Gastroesophageal sphincter (tissue), 4 donors: Measurements from ENCODE around the gene ARHGEF17. TPM values are rescaled to one million over a fixed set of nuclear protein-coding genes. Genes with fewer than 3 reads are reported as not detected.

Experiments used
- ATAC-seq: fragments of 150-250 bp; one replicate; pipeline ENCODE4 v1.9.1; 2016; ENCODE audit warnings: mild to moderate bottlenecking, moderate library complexity
- H3K27ac ChIP-seq, 4 donors: fragments of 200-600 bp; sonication (generic) in 3 of 4; 1 replicate in 3 of 4; 2 replicates in 1 of 4; pipeline ENCODE4 v1.5.1; 2016 to 2019
- H3K27me3 ChIP-seq: fragments of 200-600 bp; sonication (generic); one replicate; pipeline ENCODE4 v1.5.1; 2019
- H3K36me3 ChIP-seq, 2 donors: fragments of 200-600 bp; sonication (generic); one replicate each; pipeline ENCODE4 v1.5.1; 2019; ENCODE audit warnings: control low read depth in 1 of 2
- H3K4me1 ChIP-seq, 3 donors: fragments of 200-600 bp; sonication (generic); 1 replicate in 2 of 3; 2 replicates in 1 of 3; pipeline ENCODE4 v1.5.1; 2016 to 2019; ENCODE audit warnings: control low read depth in 2 of 3
- H3K4me3 ChIP-seq, 2 donors: fragments of 200-600 bp; sonication (generic); one replicate each; pipeline ENCODE4 v1.5.1; 2019; ENCODE audit warnings: mild to moderate bottlenecking in 1 of 2, moderate library complexity in 1 of 2
- H3K9me3 ChIP-seq, 3 donors: fragments of 200-600 bp; sonication (generic); one replicate each; pipeline ENCODE4 v1.5.1; 2017 to 2019; ENCODE audit warnings: control low read depth in 2 of 3
- CTCF ChIP-seq, 4 experiments: fragments of 200-600 bp in 2 of 4; fragments of 450-650 bp in 2 of 4; sonication (generic) in 1 of 4; IDR thresholded peaks; one replicate each; pipeline ENCODE4 v1.5.1; 2017 to 2019; ENCODE audit warnings: antibody characterized with exemption in 4 of 4, mild to moderate bottlenecking in 2 of 4, moderate library complexity in 2 of 4
- EP300 ChIP-seq: sonication (generic); formaldehyde crosslinking; IDR thresholded peaks from one replicate; pipeline ENCODE4 v1.6.1; 2017; ENCODE audit warnings: antibody characterized with exemption, mild to moderate bottlenecking
- POLR2A ChIP-seq, 2 donors: fragments of 450-650 bp; IDR thresholded peaks; one replicate each; pipeline ENCODE4 v1.6.1; 2017; ENCODE audit warnings: antibody characterized with exemption in 2 of 2, mild to moderate bottlenecking in 2 of 2, moderate library complexity in 1 of 2
- POLR2AphosphoS5 ChIP-seq: sonication (generic); formaldehyde crosslinking; IDR thresholded peaks from one replicate; pipeline ENCODE4 v1.6.1; 2017; ENCODE audit warnings: antibody characterized with exemption
- WGBS, 2 donors: methylation state at CpG; one replicate each; pipeline ENCODE4 v1.1.5; 2018; ENCODE audit warnings: low coverage in 1 of 2; 5-methylcytosine and 5-hydroxymethylcytosine counted together
- total RNA-seq, 4 donors: library from RNA; depleted of rRNA; stranded (reverse); fragments of >200 nt; gene quantifications; one replicate each; pipeline ENCODE4 v1.1.0, GENCODE V29; 2016

ARHGEF17 gene
- total RNA-seq, 4 donors from 2014 or later, result 52.5 to 169 (median 84.4) TPM

- peaks cover 0 to 18% (median 9%) of the 10 kb centered on the region in 3 donors for H3K4me1 ChIP-seq
- 88% methylated on average over 1 of the region's 1 CpG; no CpG with 5 or more reads in 1 of the 2 donors for WGBS, 2 donors
- no peaks in the 10 kb centered on the region for H3K9me3 ChIP-seq
- no peak for TF ChIP-seq POLR2AphosphoS5
- no peak for TF ChIP-seq POLR2A (IDR thresholded peaks at IDR 0.05)
- TF ChIP-seq CTCF (IDR thresholded peaks at IDR 0.05), result no peak
- H3K36me3 ChIP-seq, result peaks cover 0 to 54% of the 10 kb centered on the region in 2 donors
- no peak overlapping the region for H3K27ac ChIP-seq
- no peaks in the 10 kb centered on the region for H3K27me3 ChIP-seq
- no peak overlapping the region for H3K4me3 ChIP-seq
- ATAC-seq, result no peak
Observed at GRCh38 chr11:73410627-73411026, 102.6 kb downstream of the ARHGEF17 start.

- 100% methylated on average over 2 of the region's 2 CpGs; no CpG with 5 or more reads in 1 of the 2 donors for WGBS, 2 donors
- H3K4me1 ChIP-seq, result peaks cover 0 to 22% (median 9%) of the 10 kb centered on the region in 3 donors
Observed at GRCh38 chr11:73411031-73411430, 103.0 kb downstream of the ARHGEF17 start.

GRCh38 chr11:73412308-73412707, 104.2 kb downstream of the ARHGEF17 start:
- ATAC-seq, result no peak
- H3K27me3 ChIP-seq, result no peaks in the 10 kb centered on the region
- no peaks in the 10 kb centered on the region for H3K9me3 ChIP-seq
- 50 to 66% methylated on average over 1 to 3 of the region's 3 CpGs for WGBS, 2 donors
- TF ChIP-seq CTCF (IDR thresholded peaks at IDR 0.05), result no peak
- TF ChIP-seq EP300, result no peak
- TF ChIP-seq POLR2A (IDR thresholded peaks at IDR 0.05), result no peak
- no peak for TF ChIP-seq POLR2AphosphoS5
- H3K4me1 ChIP-seq, result peaks cover 0 to 22% (median 9%) of the 10 kb centered on the region in 3 donors
- no peak overlapping the region for H3K27ac ChIP-seq
- H3K36me3 ChIP-seq, result peaks cover 0 to 38% of the 10 kb centered on the region in 2 donors
- H3K4me3 ChIP-seq, result no peak overlapping the region

More at GRCh38 chr11:73411031-73411430, 103.0 kb downstream of the ARHGEF17 start:
- Histone ChIP-seq H3K4me3 (no peak overlapping the region), H3K27me3 (no peaks in the 10 kb centered on the region), H3K9me3 (no peaks in the 10 kb centered on the region), H3K36me3 (peaks cover 0 to 50% of the 10 kb centered on the region in 2 donors), H3K27ac (no peak overlapping the region)
- ATAC-seq, result no peak
- no peak for TF ChIP-seq POLR2AphosphoS5

- Histone ChIP-seq H3K4me3 (no peak overlapping the region), H3K27me3 (no peaks in the 10 kb centered on the region), H3K36me3 (peaks cover 0 to 36% of the 10 kb centered on the region in 2 donors), H3K4me1 (peaks cover 0 to 22% (median 9%) of the 10 kb centered on the region in 3 donors), H3K9me3 (no peaks in the 10 kb centered on the region), H3K27ac (no peak overlapping the region)
- 85 to 94% methylated on average over 2 of the region's 2 CpGs for WGBS, 2 donors
- no peak for TF ChIP-seq POLR2A (IDR thresholded peaks at IDR 0.05)
- no peak for TF ChIP-seq EP300
- no peak for TF ChIP-seq CTCF (IDR thresholded peaks at IDR 0.05)
- TF ChIP-seq POLR2AphosphoS5, result no peak
- no peak for ATAC-seq
Observed at GRCh38 chr11:73413256-73413655, 105.2 kb downstream of the ARHGEF17 start.

GRCh38 chr11:73414977-73415651, 107.0 kb downstream of the ARHGEF17 start:
- TF ChIP-seq EP300 (no peak), CTCF (IDR thresholded peaks at IDR 0.05) (no peak), POLR2AphosphoS5 (no peak), POLR2A (IDR thresholded peaks at IDR 0.05) (no peak)
- 20% methylated on average over 1 of the region's 1 CpG; no CpG with 5 or more reads in 1 of the 2 donors for WGBS, 2 donors
- peak overlapping the region in 3 of 4 donors; percentile 29 to 39 (median 35) for H3K27ac ChIP-seq
- H3K27me3 ChIP-seq, result no peaks in the 10 kb centered on the region
- peak; percentile 39 for ATAC-seq
- peaks cover 0 to 22% (median 9%) of the 10 kb centered on the region in 3 donors for H3K4me1 ChIP-seq
- H3K4me3 ChIP-seq, result no peak overlapping the region
- H3K9me3 ChIP-seq, result no peaks in the 10 kb centered on the region
- peaks cover 0 to 35% of the 10 kb centered on the region in 2 donors for H3K36me3 ChIP-seq
